DMS153 treated with DMSO at 0.1 percent for 48 hours (cell line): ENCODE data around the gene TAGLN2.
"Not testable (repeated sequence)": the region's sequence is repeated elsewhere in the genome, so short reads cannot be mapped to it uniquely, and the experiment has no call there.

Source experiments
- DNase-seq: peaks from one replicate; lab custom pipeline; 2025; ENCODE audit not compliant: unreplicated experiment; lab: John Stamatoyannopoulos, UW

TAGLN2 gene

DNA sequence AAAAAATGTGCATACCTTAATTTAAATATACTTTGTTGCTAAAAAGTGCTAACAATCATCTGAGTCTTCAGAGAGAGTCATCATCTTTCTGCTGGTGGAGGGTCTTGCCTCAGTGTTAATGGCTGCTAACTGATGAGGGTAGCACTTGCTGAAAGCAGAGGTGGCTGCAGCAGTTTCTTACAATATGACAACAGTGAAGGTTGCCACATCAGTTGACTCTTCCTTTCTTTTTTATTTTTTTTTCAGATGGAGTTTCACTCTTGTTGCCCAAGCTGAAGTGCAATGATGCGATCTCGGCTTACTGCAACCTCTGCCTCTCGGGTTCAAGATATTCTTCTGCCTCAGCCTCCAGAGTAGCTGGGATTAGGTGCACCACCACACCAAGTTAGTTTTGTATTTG is 22.8 kb downstream of the TAGLN2 start:
- no peak for DNase-seq

DNA sequence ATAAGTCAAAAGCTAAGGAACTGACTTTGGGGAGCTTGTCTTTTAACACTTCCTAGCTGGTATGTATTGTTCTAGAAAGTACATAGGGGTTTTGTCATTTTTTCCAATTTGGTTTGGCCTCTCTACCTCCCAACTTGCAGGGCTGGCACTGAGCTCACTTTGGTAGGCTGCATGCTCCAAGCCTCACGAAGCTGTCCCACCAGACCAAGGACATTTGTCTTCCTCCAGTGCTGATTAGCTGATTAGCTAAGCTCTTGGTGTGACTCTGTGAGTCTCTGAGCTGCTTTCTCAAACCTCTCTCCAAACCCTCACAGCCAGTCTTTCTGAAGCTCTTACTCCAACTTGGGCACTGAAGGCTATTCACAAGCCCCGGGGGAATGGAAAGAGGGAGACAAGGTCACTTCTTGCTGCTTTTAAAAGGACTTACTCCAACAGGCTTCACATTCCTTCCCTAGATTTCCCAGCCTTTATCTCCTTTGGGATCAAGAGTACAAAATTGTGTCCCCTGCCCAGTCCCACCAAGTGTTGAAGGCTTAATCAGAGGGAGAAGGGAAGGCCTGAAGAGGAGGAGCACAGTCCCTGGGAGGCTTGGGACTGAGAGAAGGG is 24.4 kb downstream of the TAGLN2 start:
- DNase-seq, result no peak

DNA sequence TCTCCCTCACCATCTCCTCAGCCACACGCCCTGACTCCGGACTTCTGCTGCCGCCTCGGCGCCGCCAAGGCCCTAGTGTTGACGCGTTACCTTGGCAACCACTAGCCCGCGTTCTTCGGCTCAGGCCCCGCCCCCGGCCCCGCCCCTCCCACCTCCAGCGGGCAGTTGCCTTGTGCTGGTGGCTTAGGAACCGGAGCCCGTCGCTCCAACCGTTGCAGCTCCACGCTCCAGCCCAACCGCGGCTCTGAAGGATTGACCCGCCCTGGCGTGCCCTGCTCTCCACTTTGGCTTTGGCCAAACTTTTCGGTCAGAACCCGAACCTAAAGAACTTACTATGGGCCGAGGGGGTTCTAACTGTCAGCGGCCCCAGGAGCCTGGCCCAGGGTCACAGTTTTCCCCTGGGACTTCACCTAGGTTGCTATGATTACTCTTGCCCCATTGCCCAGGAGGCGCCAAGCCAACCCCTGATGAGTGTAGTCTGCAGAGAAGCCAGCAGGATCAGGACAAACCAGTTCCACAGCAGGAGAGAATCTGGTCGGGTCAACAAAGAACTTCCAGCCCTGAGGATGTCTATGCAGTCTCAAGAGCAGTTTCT is 25.1 kb downstream of the TAGLN2 start, which contains the start of gene CFAP45:
TSS of gene CFAP45 (minus strand) at position 80 of the 595 bp plus-strand sequence. CDS start at position 13, 67 bp downstream.
- peak; percentile 89 for DNase-seq

DNA sequence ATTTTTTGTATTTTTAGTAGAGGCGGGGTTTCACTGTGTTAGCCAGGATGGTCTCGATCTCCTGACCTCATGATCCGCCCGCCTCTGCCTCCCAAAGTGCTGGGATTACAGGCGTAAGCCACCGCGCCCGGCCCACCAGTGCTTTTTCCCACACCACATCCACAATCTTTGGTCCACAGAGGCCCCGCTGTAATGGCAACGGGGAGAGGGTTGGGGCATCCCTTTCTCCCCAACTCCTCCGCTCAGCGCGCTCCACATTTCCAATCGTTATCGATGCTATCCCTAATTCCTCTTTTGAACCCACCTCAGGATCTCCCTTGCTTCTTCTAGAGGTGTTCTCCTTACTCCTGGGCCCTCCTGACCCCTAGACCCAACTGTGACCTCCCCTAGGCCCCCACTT is 25.7 kb downstream of the TAGLN2 start:
- not testable (repeated sequence) for DNase-seq

DNA sequence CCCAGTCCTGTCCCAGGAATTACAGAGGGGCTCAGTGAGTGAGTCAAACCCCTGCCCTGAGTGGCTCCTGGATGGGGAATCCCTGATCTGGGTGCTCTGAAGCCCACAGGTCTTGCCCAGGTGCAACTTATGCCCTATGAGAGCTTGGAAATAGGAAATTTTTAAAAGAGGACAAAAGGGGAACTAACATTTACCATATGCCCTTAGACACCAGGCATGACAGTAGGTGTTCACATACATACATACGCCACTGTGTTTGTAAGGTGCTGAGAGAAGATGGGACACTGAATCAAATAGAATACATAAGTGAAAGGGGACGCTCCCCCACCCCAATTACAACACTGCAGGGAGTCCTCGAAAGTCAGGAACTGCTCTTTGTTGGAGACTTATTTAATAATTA is 26.8 kb downstream of the TAGLN2 start:
- no peak for DNase-seq

DNA sequence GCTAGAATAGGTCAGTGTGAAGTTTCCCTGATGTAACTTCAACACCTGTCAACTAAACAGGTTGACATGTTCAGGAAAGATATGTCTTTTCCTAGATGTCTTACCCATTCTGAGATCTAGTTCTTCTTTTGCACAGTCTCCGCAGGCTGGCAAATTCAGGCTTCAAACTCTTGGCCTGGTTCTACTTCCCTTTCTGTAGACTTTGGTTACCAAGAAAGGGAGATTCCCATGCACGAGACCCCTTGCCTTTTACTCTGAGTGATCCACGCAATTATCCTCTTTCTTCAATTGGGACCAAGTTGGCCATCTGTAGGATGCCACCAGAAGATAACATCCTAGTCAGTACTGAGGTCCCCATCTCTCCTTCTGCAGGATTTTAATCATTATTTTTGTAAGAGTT is 27.3 kb downstream of the TAGLN2 start:
- DNase-seq, result no peak

DNA sequence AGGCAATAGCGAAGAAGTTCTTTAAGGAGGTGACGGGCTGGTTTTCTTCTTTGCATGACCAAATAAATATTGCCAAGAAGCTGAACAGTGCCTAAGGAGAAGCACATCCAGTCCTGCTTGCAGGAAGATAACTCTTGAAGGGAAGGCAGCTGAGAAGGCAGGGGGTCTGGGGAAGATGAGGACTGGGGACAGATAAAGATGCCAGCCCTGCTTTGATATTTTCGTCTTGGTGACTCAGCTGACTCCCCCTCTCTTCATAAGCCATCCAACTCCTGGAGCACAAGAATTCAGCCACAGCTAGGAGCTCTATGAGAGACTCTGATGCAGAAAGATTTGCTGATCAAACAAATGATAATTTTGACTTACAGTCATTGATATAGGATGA is 28.8 kb downstream of the TAGLN2 start:
- no peak for DNase-seq

DNA sequence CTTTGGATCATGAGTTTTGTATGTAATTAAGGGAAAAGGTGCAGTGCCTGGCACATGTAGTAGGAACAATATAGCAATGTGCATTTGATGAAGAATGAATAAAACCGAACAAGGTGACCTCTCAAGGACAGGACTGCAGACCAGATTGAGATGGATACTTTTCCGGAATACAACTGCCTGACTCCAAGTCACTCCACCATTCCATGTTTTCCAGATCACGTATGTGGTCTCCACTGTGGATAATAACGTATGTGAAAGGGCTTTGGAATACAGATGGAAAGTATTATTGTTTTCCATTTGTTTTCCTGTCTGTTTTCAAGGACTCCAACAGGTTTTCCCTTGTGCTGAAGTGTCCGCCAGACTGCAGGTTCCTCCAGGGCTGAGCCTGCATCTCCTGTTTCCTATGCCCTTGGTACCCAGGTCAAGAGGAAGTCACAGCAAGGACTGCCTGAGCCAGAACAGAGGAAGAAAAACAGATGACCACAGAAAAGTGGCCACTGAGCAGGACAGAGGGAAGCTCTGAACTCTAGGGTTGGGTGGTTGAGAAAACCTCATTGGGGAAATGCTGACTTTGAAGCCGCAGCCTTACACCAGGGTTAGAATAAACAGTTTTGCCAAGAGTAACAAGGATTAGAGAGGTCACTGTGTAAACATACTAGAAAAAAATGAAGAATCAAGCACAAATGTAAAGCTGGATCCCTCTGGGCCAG is 29.3 kb downstream of the TAGLN2 start:
- DNase-seq, result no peak

DNA sequence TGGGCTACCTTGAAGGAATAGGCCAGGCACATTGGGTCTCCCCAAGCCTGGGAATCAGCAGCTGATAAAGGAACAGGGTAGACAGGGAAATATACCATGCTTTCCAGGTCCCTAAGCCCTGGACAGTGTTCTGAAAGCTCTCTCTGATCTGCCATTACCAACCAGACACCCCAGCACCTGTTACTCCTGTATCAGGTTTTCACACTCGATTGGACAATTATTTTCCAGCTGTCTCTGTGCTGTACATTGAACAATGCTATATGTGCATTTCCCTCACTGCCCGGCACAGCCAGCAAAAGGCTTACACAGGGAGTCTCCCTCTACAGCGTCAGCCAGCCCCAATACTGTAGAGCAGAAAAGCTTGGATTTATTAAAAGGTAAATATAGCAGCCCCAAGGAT is 30.0 kb downstream of the TAGLN2 start:
- no peak for DNase-seq

DNA sequence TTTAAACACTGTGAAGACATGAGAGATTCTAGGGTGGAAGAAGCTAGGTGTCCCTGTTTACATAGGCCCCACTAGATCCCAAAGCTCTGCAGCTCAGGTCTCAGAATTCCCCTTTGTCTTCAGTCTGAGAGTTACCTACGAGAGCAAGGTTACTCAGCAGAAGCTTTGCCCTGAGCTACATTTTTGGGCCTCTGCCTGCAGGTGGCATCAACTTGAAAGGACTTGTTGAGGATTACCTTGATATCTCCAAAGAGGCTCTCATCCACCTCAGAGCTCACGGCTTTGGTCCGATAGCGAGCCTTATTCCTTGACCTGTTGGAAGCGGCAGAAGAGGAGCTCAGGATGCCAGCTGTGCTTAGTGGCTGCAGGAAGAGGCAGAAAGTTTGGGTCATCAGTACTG is 32.4 kb downstream of the TAGLN2 start:
- no peak for DNase-seq

DNA sequence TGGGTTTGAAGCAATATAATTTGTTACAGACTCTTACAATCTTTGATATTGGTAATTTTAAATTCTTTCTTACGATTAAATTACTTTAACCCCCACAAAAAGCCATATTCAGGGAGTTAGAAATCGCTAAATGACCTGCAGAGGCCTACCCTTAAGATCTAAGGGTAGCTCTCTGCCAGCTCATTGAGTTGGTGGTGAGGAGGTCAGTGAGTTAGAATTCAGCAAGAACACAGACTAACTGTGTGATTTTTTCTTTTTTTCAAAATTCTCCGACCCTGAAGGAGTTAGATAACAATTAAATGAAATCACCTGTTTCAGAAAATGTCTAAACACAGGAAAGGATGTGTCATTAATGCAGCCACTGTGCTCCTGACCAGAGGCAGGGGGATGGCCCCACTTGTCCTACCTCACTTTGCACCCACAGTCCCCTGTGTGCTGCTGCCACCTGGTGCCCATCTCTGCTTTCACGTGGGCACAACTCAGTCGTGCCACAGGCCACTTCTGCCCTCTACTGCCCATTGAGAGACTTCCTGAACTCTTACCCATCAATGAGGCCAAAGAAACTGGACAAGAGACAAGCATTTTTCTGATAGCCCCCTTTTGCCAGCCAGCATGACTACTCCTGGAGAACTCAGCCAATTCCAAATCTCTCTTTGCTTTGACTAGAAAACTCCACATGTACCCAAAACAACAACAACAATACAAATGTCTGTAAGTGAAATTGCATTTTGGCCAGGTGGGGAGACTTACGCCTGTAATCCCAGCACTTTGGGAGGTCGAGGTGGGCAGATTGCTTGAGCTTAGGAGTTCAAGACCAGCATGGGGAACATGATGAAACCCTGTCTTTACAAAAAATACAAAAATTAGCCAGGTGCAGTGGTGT is 33.8 kb downstream of the TAGLN2 start:
- peak; percentile 95 for DNase-seq

DNA sequence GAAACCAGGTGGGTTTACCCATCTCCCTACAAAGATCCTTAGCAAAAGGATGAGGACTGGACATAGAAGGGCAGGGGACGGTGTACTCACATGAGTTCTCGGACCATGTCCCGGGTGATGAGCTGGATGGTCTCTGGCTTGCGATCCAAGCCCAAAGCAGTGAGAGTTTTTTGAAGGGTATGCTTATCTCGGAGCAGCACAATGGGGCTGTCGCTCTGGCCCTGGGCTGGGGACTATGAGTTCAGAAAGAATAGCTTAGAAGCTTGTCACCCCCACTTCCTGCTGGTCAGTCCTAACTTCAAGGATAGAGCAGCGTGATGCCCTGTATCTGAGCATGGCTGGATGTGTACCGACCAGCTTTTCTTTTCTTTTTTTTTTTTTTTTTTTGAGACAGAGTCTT is 34.9 kb downstream of the TAGLN2 start:
- DNase-seq, result no peak

DNA sequence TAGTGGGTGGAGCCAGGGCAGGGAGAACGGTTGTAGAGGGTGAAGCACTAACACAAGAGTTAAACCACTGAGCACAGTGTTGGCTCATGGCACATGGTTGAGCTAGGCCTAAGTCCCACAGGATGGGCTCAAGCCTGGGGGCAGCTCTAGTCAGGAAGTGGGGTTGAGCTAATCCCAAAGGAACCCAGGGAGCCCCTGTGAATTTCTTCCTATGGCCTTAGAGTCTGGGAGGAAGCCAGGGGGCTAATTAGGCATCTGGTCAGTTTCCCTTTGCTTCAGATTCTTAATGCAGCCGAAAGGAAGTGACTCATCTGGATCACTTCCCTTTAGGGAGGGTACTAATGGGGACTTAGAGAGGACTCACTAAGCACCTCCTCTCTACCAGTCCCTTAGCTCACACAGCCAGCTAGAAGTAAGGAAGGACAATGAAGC is 35.5 kb downstream of the TAGLN2 start:
- no peak for DNase-seq

DNA sequence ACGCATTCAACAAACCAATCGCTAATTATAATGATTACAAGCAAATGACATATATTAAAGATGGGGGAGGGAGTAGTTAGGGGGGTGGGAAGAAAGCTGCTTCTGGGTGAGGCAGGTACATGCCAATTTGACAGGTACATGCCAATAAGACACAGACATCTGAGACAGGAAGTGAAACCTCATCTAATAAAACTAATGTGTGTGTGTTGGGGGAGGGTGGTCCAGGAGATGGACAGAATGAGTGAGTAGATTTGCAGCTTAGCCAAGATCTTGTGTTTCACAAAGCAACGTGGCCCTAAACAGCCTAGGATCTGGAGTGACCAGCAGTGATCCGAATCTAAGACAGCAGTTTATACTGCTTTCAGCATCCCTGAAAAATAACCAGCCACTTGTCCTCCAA is 36.1 kb downstream of the TAGLN2 start:
- no peak for DNase-seq

DNA sequence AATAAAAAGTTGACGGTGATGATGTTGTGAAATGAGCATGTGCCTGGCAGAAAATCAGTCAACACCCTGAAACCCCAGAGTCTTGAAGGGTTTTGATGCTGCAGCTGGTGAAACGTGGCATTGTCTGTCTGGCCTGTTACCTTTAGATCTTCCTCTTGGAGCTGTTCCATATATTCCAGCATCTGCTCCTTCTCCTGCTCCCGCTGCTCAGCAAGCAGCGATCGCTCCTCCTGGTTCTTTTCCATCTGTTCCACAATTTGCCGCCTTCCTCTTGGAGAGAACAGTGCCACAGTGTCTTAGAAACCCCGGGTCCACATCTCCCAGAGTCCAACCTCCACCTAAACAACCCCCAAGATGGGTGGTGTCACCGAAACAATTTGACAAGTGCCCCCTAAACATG is 41.0 kb downstream of the TAGLN2 start:
- no peak for DNase-seq

DNA sequence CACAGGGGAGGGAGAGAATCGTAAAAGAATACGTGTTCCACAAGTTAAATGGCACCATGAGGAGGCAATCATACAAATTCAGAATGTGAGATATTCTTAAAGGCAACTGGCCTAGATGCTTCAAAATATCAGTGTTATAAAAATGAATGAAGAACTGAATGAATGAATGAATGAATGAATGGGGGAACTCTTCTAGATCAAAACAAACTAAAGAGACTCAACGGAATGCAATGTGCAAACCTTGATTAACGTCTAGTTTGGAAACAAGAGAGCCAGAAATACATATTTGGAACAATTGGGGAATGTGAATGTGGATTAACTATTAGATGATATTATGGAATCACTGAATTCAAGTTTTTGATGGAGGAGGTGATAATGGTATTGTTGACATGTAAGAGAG is 42.2 kb downstream of the TAGLN2 start:
- no peak for DNase-seq

DNA sequence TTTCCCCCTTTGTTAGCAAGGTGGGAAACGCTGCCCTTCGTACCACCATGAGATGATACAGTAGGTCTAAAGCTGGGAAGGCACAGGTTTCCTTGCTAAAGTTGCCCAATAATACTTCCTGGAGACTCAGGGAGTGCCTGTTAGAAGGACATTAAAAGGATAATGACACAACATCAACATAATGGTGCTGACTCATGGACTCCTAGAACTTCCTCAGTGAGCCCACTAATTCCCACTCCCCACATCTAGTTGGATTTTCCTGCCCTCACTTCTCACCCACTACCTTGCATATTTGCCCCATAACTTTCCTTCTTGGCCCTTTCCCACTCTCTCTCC is 42.8 kb downstream of the TAGLN2 start:
- DNase-seq, result no peak

DNA sequence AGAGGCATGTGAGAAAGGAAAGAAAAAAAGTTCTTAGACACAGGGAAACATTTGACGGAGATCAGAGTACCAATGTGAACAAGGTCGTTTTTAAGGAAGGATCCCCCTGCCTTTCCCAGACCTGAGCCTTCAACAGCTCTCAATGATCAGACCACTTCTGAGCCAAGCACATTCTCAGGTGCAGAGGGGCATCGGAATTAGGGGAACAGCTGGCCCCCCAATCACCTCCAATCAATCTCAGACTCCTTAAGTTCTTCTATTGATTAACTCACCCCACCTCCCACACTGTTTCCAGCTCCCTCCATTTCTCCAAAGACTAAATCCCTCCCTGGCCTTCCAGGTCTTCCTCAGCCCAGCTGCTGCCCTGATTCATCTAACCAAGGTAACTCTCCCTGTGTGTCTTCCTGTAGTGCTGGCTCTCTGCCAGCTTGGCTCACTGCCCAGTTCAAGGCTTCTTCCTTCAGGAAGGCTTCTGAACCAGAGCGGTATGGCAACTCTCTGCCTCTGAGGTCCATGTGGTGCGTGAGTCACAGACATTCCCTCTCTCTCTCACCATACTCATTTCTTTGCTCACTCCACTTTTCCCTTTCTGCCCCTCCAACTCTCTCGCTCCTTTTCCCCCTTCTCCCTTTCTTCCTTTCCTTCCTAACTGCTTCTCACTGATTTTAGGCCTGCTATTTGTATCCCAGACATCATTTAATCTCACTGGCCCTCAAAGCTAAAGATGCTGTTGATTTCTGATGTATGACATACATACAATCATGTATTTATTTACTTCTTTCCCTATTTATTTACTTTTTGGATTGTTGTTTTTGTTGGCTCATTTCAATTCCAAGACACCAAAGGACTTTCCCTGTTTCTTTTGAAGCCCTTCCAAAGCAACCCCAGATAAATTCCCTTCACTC is 43.4 kb downstream of the TAGLN2 start:
- peak; percentile 99 for DNase-seq

DNA sequence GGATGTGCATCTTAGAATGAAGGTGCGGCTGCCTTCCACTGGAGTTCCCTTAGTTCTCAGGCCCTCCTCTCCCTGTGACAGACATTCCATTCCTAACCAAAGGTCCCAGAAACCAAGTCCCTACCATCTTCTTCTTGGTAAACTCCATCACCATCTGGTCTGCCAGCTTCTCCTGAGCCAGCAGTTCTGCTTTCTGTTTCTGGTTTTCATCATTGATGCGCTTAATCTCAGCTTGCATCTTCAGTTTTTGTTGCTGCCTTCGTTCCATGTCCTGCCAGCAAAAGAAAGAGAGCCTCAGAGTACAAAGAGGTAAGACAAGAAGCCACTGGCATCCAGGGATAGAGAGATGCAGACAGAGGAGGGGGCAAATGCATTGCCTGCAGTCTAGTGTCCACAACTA is 44.9 kb downstream of the TAGLN2 start:
- peak; percentile 24 for DNase-seq

DNA sequence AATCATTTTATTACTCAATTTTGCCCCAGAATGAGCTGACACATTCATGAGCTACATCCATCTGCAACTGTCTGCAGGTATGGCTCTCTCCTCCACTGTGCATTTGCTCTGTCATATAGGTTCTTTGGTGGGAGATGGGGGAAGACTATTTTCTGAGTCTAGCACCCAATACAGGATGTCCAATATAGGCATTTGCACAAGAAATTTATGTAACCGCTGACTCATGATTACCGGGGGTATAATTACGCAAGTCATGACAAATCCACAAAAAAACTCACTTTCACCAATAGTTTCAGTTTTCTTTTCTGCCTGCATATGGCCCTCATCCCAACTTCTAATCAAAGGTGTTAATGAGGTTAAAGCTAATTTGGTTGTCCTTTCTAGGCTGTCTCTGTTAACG is 45.3 kb downstream of the TAGLN2 start:
- DNase-seq, result no peak

DNA sequence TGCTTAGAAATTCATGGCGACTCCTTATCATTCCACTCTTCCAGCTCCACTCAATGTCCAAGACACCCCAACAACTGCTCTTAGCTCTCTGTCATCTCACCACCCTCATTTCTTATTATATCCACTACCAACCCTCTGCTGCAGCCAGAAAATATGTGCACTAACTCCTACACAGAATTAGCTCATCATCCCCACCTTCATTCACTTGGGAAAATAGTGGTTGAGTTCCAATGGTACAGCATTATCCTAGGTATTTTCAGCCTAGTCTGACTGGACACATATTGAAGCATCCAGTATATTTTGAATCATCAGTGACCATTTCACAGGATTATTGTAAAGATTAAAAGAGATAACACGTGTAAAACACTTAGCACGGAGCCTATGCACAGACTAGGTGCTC is 46.2 kb downstream of the TAGLN2 start:
- DNase-seq, result no peak
